ENCODE results near the gene SIGLEC1. TPM values are rescaled to one million over a fixed set of nuclear protein-coding genes. Genes with fewer than 3 reads are reported as not detected.

The SIGLEC1 gene
- total RNA-seq, 2 donors from 2014 or later, result 12.2 to 45.5 TPM

GRCh38 chr20:3672547-3673171 is 39.7 kb downstream of the SIGLEC1 start:
- DNase-seq (ENCODE audit: low spot score), result no peak
- ATAC-seq (ENCODE audit: insufficient number of reproducible peaks, low FRiP score, low read depth), result no peak
- H3K9me3 ChIP-seq, result no peaks in the 10 kb centered on the region
- peaks cover 42% of the 10 kb centered on the region for H3K36me3 ChIP-seq
- no peaks in the 10 kb centered on the region for H3K27me3 ChIP-seq (replicated peaks; ENCODE audit: insufficient read depth)
- peak overlapping the region; percentile 24 for H3K4me3 ChIP-seq
- peaks cover 8 to 11% of the 10 kb centered on the region in 2 donors for H3K4me1 ChIP-seq (ENCODE audit: control insufficient read depth in 1 of 2, low read depth in 2 of 2)
- no peak overlapping the region for H3K27ac ChIP-seq
- TF ChIP-seq CTCF (IDR thresholded peaks at IDR 0.05), result no peak

- no peak for TF ChIP-seq CTCF (IDR thresholded peaks at IDR 0.05)
- Histone ChIP-seq H3K4me1 (ENCODE audit: control insufficient read depth in 1 of 2, low read depth in 2 of 2) (peaks cover 4 to 5% of the 10 kb centered on the region in 2 donors), H3K9me3 (no peaks in the 10 kb centered on the region), H3K27me3 (replicated peaks; ENCODE audit: insufficient read depth) (no peaks in the 10 kb centered on the region), H3K27ac (no peak overlapping the region), H3K36me3 (peaks cover 42% of the 10 kb centered on the region), H3K4me3 (no peak overlapping the region)
- no peak for ATAC-seq (ENCODE audit: insufficient number of reproducible peaks, low FRiP score, low read depth)
- DNase-seq (ENCODE audit: low spot score), result no peak
These were observed 40.3 kb downstream of the SIGLEC1 start for GRCh38 chr20:3671986-3672546.

GRCh38 chr20:3670945-3671344 is 41.5 kb downstream of the SIGLEC1 start:
- DNase-seq (ENCODE audit: low spot score) (no peak), ATAC-seq (ENCODE audit: insufficient number of reproducible peaks, low FRiP score, low read depth) (no peak)
- TF ChIP-seq CTCF (IDR thresholded peaks at IDR 0.05), result no peak
- H3K36me3 ChIP-seq, result peaks cover 40% of the 10 kb centered on the region
- H3K4me1 ChIP-seq (ENCODE audit: control insufficient read depth in 1 of 2, low read depth in 2 of 2), result no peaks in the 10 kb centered on the region
- no peaks in the 10 kb centered on the region for H3K9me3 ChIP-seq
- no peak overlapping the region for H3K4me3 ChIP-seq
- H3K27ac ChIP-seq, result no peak overlapping the region
- no peaks in the 10 kb centered on the region for H3K27me3 ChIP-seq (replicated peaks; ENCODE audit: insufficient read depth)

GRCh38 chr20:3670511-3670910 is 41.9 kb downstream of the SIGLEC1 start:
- H3K27ac ChIP-seq, result no peak overlapping the region
- H3K36me3 ChIP-seq, result peaks cover 37% of the 10 kb centered on the region
- H3K9me3 ChIP-seq, result no peaks in the 10 kb centered on the region
- ATAC-seq (ENCODE audit: insufficient number of reproducible peaks, low FRiP score, low read depth), result no peak
- no peak for DNase-seq (ENCODE audit: low spot score)
- no peak overlapping the region for H3K4me3 ChIP-seq
- TF ChIP-seq CTCF (IDR thresholded peaks at IDR 0.05), result no peak
- no peaks in the 10 kb centered on the region for H3K4me1 ChIP-seq (ENCODE audit: control insufficient read depth in 1 of 2, low read depth in 2 of 2)
- H3K27me3 ChIP-seq (replicated peaks; ENCODE audit: insufficient read depth), result no peaks in the 10 kb centered on the region

GRCh38 chr20:3669710-3670367 is 42.6 kb downstream of the SIGLEC1 start:
- H3K36me3 ChIP-seq, result peaks cover 34% of the 10 kb centered on the region
- H3K4me1 ChIP-seq (ENCODE audit: control insufficient read depth in 1 of 2, low read depth in 2 of 2), result no peaks in the 10 kb centered on the region
- TF ChIP-seq CTCF (IDR thresholded peaks at IDR 0.05), result no peak
- ATAC-seq (ENCODE audit: insufficient number of reproducible peaks, low FRiP score, low read depth) (no peak), DNase-seq (ENCODE audit: low spot score) (no peak)
- H3K27ac ChIP-seq, result no peak overlapping the region
- no peaks in the 10 kb centered on the region for H3K27me3 ChIP-seq (replicated peaks; ENCODE audit: insufficient read depth)
- H3K4me3 ChIP-seq, result no peak overlapping the region
- no peaks in the 10 kb centered on the region for H3K9me3 ChIP-seq
